ENCODE data around the gene MISP3.
"Not testable (repeated sequence)": the region's sequence is repeated elsewhere in the genome, so short reads cannot be mapped to it uniquely, and the experiment has no call there.

Gene MISP3

GRCh38 chr19:14072535-14073260 lies at the start of gene MISP3:
MISP3 (plus strand) TSS chr19:14072786; CDS start chr19:14073310, 524 bp downstream.
- peak; percentile 30 for DNase-seq

- DNase-seq: no peak
Measured at GRCh38 chr19:14023404-14024235, 49.0 kb upstream of the MISP3 start.

- not testable (repeated sequence) for DNase-seq
Measured at GRCh38 chr19:14026652-14027192, 45.9 kb upstream of the MISP3 start.

GRCh38 chr19:14027856-14028450 lies 44.6 kb upstream of the MISP3 start, which contains the start of gene RLN3:
RLN3 (plus strand) TSS chr19:14028148; CDS start chr19:14028205, 57 bp downstream.
- no peak for DNase-seq

GRCh38 chr19:14028901-14029300 lies 43.7 kb upstream of the MISP3 start:
- no peak for DNase-seq

GRCh38 chr19:14030997-14031718 lies 41.4 kb upstream of the MISP3 start:
- no peak for DNase-seq

GRCh38 chr19:14031719-14032480 lies 40.7 kb upstream of the MISP3 start, which contains the start of gene IL27RA:
IL27RA (plus strand) TSS chr19:14031762; CDS start chr19:14031873, 111 bp downstream.
- DNase-seq: peak; percentile 79

- DNase-seq: no peak
Measured at GRCh38 chr19:14033946-14034345, 38.6 kb upstream of the MISP3 start.

- not testable (repeated sequence) for DNase-seq
Measured at GRCh38 chr19:14035159-14035558, 37.4 kb upstream of the MISP3 start.

- DNase-seq: no peak
Measured at GRCh38 chr19:14035706-14036105, 36.9 kb upstream of the MISP3 start.

GRCh38 chr19:14039181-14039580 lies 33.4 kb upstream of the MISP3 start:
- DNase-seq: no peak

- peak; percentile 7 for DNase-seq
Measured at GRCh38 chr19:14042659-14043608, 29.7 kb upstream of the MISP3 start.

- not testable (repeated sequence) for DNase-seq
Measured at GRCh38 chr19:14047866-14048265, 24.7 kb upstream of the MISP3 start.

- DNase-seq: peak; percentile 70
Measured at GRCh38 chr19:14048443-14049153, 24.0 kb upstream of the MISP3 start.

GRCh38 chr19:14050512-14050911 lies 22.1 kb upstream of the MISP3 start:
- no peak for DNase-seq

GRCh38 chr19:14050961-14051360 lies 21.6 kb upstream of the MISP3 start:
- not testable (repeated sequence) for DNase-seq

- no peak for DNase-seq
Measured at GRCh38 chr19:14051980-14052379, 20.6 kb upstream of the MISP3 start.

- no peak for DNase-seq
Measured at GRCh38 chr19:14052470-14052869, 20.1 kb upstream of the MISP3 start.

GRCh38 chr19:14053032-14053431 lies 19.6 kb upstream of the MISP3 start:
- no peak for DNase-seq

GRCh38 chr19:14053500-14053899 lies 19.1 kb upstream of the MISP3 start:
- no peak for DNase-seq
